ENCODE results near the gene GPBAR1.

DNA sequence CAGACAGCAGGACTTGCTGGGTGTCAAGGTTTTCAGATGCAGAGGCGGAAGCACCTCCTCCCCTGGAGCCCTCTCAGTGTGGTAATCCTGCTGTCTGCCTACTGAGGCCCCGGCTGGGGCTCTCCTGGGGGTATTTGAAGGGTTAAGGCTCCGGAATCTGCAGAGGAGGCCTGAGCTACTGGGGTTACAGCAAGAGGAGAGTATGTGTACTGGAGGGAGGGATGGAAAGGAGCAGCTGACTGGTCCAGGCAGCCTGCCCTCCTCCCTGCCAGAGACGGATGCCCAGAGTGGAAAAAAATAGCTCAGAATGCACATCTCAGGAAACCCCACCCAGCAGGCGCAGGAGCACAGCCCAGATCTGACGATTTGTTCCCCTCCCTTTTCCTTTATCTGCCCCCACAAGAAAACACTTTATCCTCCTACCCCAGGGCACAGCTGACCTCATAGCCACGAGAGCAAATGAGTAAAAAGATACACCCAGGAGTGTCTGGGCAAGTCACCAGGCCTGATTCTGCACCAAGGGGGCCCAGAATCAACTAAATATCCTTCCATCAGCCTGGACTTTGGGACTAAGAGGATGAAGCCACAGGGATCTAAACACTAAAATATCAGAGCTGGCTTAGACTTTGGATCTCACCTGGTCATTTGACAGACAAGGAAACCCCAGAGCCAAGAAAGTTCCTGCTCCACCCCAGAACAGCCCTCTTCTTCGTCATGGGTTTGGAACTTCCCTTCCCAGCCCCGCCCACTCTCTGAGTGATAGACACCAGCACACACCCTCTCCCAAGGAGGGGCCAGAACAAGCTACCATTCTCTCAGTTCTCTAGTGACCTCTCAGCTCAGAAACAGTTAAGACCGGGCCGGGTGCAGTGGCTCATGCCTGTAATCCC lies 26.0 kb downstream of the GPBAR1 start:
- TF ChIP-seq, protein P1, sequence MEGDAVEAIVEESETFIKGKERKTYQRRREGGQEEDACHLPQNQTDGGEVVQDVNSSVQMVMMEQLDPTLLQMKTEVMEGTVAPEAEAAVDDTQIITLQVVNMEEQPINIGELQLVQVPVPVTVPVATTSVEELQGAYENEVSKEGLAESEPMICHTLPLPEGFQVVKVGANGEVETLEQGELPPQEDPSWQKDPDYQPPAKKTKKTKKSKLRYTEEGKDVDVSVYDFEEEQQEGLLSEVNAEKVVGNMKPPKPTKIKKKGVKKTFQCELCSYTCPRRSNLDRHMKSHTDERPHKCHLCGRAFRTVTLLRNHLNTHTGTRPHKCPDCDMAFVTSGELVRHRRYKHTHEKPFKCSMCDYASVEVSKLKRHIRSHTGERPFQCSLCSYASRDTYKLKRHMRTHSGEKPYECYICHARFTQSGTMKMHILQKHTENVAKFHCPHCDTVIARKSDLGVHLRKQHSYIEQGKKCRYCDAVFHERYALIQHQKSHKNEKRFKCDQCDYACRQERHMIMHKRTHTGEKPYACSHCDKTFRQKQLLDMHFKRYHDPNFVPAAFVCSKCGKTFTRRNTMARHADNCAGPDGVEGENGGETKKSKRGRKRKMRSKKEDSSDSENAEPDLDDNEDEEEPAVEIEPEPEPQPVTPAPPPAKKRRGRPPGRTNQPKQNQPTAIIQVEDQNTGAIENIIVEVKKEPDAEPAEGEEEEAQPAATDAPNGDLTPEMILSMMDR (IDR thresholded peaks at IDR 0.05; ENCODE audit: insufficient read depth, low read length, poor library complexity, severe bottlenecking), result no peak
- TF ChIP-seq EZH2phosphoT487 (conservative IDR thresholded peaks at IDR 0.05; ENCODE audit: low read length), result no peak

Data from SU-DHL-6 (cell line).